HG02678 (cell line): Measurements from ENCODE around the gene TMEM38B.

Experiments used
- ATAC-seq: cut with Tn5 transposase; IDR thresholded peaks from one replicate; pipeline ENCODE4 v1.9.1; 2021; ENCODE audit warnings: mild to moderate bottlenecking, moderate library complexity; ENCODE audit not compliant: unreplicated experiment

Gene TMEM38B

GRCh38 chr9:105694190-105694847 lies at the start of gene TMEM38B:
TSS of gene TMEM38B (plus strand) at chr9:105694541. CDS start at chr9:105694661, 120 bp downstream.
- ATAC-seq = peak; percentile 83

GRCh38 chr9:105646879-105647594 lies 47.3 kb upstream of the TMEM38B start:
- ATAC-seq = no peak

GRCh38 chr9:105647595-105648349 lies 46.6 kb upstream of the TMEM38B start:
- no peak for ATAC-seq

- no peak for ATAC-seq
Observed at GRCh38 chr9:105651806-105652205, 42.5 kb upstream of the TMEM38B start.

GRCh38 chr9:105656131-105656921 lies 38.0 kb upstream of the TMEM38B start:
- peak; percentile 60 for ATAC-seq

GRCh38 chr9:105658351-105658750 lies 36.0 kb upstream of the TMEM38B start:
- no peak for ATAC-seq

GRCh38 chr9:105661011-105661410 lies 33.3 kb upstream of the TMEM38B start:
- no peak for ATAC-seq

- ATAC-seq = peak; percentile 79
Observed at GRCh38 chr9:105662184-105663104, 31.9 kb upstream of the TMEM38B start, which contains the start of gene TAL2. TSS of gene TAL2 (plus strand) at chr9:105662457. CDS start at chr9:105662497, 40 bp downstream.

GRCh38 chr9:105663914-105664313 lies 30.4 kb upstream of the TMEM38B start:
- ATAC-seq = no peak

GRCh38 chr9:105667867-105668266 lies 26.5 kb upstream of the TMEM38B start:
- ATAC-seq = no peak

GRCh38 chr9:105670315-105670714 lies 24.0 kb upstream of the TMEM38B start:
- ATAC-seq = no peak

GRCh38 chr9:105670775-105671174 lies 23.6 kb upstream of the TMEM38B start:
- ATAC-seq = no peak

GRCh38 chr9:105672711-105673234 lies 21.6 kb upstream of the TMEM38B start:
- no peak for ATAC-seq

- no peak for ATAC-seq
Observed at GRCh38 chr9:105673850-105674387, 20.4 kb upstream of the TMEM38B start.

GRCh38 chr9:105676351-105676923 lies 17.9 kb upstream of the TMEM38B start:
- ATAC-seq = no peak

- ATAC-seq = no peak
Observed at GRCh38 chr9:105678163-105678562, 16.2 kb upstream of the TMEM38B start.

GRCh38 chr9:105678781-105679180 lies 15.6 kb upstream of the TMEM38B start:
- ATAC-seq = no peak

- ATAC-seq = no peak
Observed at GRCh38 chr9:105679257-105680022, 14.9 kb upstream of the TMEM38B start.
